NB4 (cell line): ENCODE measurements around the gene RAB6D.
A peak's percentile ranks its signal among the peaks of the same experiment; 100 is the strongest.
"Not testable (repeated sequence)": the region's sequence is repeated elsewhere in the genome, so short reads cannot be mapped to it uniquely, and the experiment has no call there.

Experiments
- DNase-seq: peaks from one replicate; pipeline ENCODE4 v3.0.0; 2010; ENCODE audit warnings: low read depth
- H3K4me3 ChIP-seq: one replicate; pipeline ENCODE4 v1.5.1; 2011; ENCODE audit warnings: mild to moderate bottlenecking, low read depth, low read length, moderate library complexity
- CTCF ChIP-seq: IDR thresholded peaks from one replicate; pipeline ENCODE4 v1.5.1; 2012; ENCODE audit warnings: low read depth, low read length
- MAX ChIP-seq: IDR thresholded peaks from 2 replicates; pipeline ENCODE4 v1.6.1; 2011; ENCODE audit warnings: low read depth, low read length
- MYC ChIP-seq: IDR thresholded peaks from 2 replicates; pipeline ENCODE4 v1.6.1; 2011; ENCODE audit warnings: low read depth, low read length
- POLR2A ChIP-seq: IDR thresholded peaks from 2 replicates; pipeline ENCODE4 v1.6.1; 2011; ENCODE audit warnings: mild to moderate bottlenecking; ENCODE audit not compliant: insufficient read length; ENCODE audit errors: extremely low read depth

RAB6D gene

GRCh38 chr2:131353167-131353697 lies 10.7 kb downstream of the RAB6D start:
- DNase-seq: not testable (repeated sequence)

GRCh38 chr2:131349021-131349420 lies 14.9 kb downstream of the RAB6D start:
- TF ChIP-seq MYC: no peak
- TF ChIP-seq POLR2A: no peak
- no peak for TF ChIP-seq CTCF
- no peak for TF ChIP-seq MAX
- H3K4me3 ChIP-seq: no peak overlapping the region
- peak; percentile 37 for DNase-seq

More at GRCh38 chr2:131353167-131353697, 10.7 kb downstream of the RAB6D start:
- not testable (repeated sequence) for H3K4me3 ChIP-seq

GRCh38 chr2:131347035-131347434 lies 16.9 kb downstream of the RAB6D start:
- not testable (repeated sequence) for DNase-seq, H3K4me3 ChIP-seq

- not testable (repeated sequence) for H3K4me3 ChIP-seq, DNase-seq
Measured at GRCh38 chr2:131339307-131339706, 24.7 kb downstream of the RAB6D start.

GRCh38 chr2:131335319-131335718 lies 28.6 kb downstream of the RAB6D start:
- not testable (repeated sequence) for H3K4me3 ChIP-seq

GRCh38 chr2:131332709-131333108 lies 31.3 kb downstream of the RAB6D start:
- not testable (repeated sequence) for DNase-seq, H3K4me3 ChIP-seq

More at GRCh38 chr2:131335319-131335718, 28.6 kb downstream of the RAB6D start:
- TF ChIP-seq CTCF: peak; percentile 37
- DNase-seq: peak; percentile 43

- not testable (repeated sequence) for H3K4me3 ChIP-seq, DNase-seq
Measured at GRCh38 chr2:131331000-131331399, 33.0 kb downstream of the RAB6D start.

GRCh38 chr2:131322209-131322608 lies 41.8 kb downstream of the RAB6D start:
- no peak for DNase-seq
- TF ChIP-seq MYC (no peak), MAX (no peak), POLR2A (no peak), CTCF (no peak)
- H3K4me3 ChIP-seq: no peak overlapping the region

- H3K4me3 ChIP-seq, DNase-seq: not testable (repeated sequence)
Measured at GRCh38 chr2:131321344-131321743, 42.6 kb downstream of the RAB6D start.

- H3K4me3 ChIP-seq: not testable (repeated sequence)
- DNase-seq: peak; percentile 2
Measured at GRCh38 chr2:131311001-131311400, 53.0 kb downstream of the RAB6D start.
